ENCODE measurements around the gene TPT1. TPM values are rescaled to one million over a fixed set of nuclear protein-coding genes. Genes with fewer than 3 reads are reported as not detected.

The TPT1 gene
- polyA plus RNA-seq, 1 of the 3 experiments (the other 2 are of a cell fraction), result 1,919 TPM

DNA sequence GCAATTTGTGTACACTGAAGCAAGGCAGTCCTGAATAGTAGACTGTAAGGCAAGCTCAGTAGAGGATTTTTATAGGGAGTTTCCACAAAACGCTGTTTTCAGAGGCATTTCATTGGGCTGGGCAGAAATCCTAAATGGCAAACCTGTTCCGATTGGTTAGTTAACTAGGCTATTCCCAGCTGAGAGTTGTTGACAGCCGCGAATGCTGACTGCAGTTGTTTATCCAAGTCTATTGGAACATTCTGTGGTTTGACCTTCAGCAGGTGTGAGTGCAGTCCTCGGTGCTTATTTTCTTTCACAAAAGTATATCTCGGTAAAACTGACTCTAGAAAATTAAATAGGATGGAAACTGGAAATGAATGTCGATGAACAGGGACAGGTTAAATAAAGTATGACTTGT lies 45.4 kb downstream of the TPT1 start:
- no peak for DNase-seq
- Histone ChIP-seq H3K27me3 (ENCODE audit: insufficient read depth) (no peaks in the 10 kb centered on the region), H3K9me2 (no peaks in the 10 kb centered on the region), H2AFZ (ENCODE audit: low read depth) (no peak overlapping the region), H3K4me1 (ENCODE audit: control insufficient read depth in 1 of 2, insufficient read depth in 2 of 2, low read depth in 1 of 2, low read length in 1 of 2) (peaks cover 0 to 8% of the 10 kb centered on the region in 2 experiments; a peak in 2 of 4 replicates), H3K36me3 (replicated peaks in 1 of 2; ENCODE audit: control insufficient read depth in 1 of 2, insufficient read depth in 2 of 2, low read length in 1 of 2) (no peaks in the 10 kb centered on the region), H3K4me3 (ENCODE audit: low read depth in 2 of 2, low read length in 1 of 2) (no peak overlapping the region), H4K20me1 (ENCODE audit: insufficient read depth) (no peaks in the 10 kb centered on the region), H3K9me3 (no peaks in the 10 kb centered on the region), H3K9ac (no peak overlapping the region), H3K4me2 (no peak overlapping the region), H3F3A (replicated peaks; ENCODE audit: insufficient read depth) (peaks cover 7% of the 10 kb centered on the region), H3K27ac (ENCODE audit: low read depth in 2 of 2, low read length in 1 of 2) (no peak overlapping the region), H3K79me2 (ENCODE audit: insufficient read depth) (no peaks in the 10 kb centered on the region)
- ChIA-PET POLR2A (no interaction called here), CTCF (interaction anchor here (1.2 to 2.3 kb wide), 3 partner anchors 13 to 252 kb away, joined by 3 to 8 read pairs (median 4); no protein-coding TSS in a partner anchor)
- TF ChIP-seq NRF1 (IDR thresholded peaks at IDR 0.05; ENCODE audit: low read depth, low read length) (no peak), RXRA (IDR thresholded peaks at IDR 0.05; ENCODE audit: borderline replicate concordance, low read depth) (no peak), YY1 (IDR thresholded peaks at IDR 0.05; ENCODE audit: low read depth) (no peak), RCOR1 (IDR thresholded peaks at IDR 0.05; ENCODE audit: low read length) (no peak), EZH2phosphoT487 (IDR thresholded peaks at IDR 0.05; ENCODE audit: borderline replicate concordance, low read depth) (no peak), FOXM1 (IDR thresholded peaks at IDR 0.05; ENCODE audit: low read depth) (no peak)
- TF ChIP-seq, protein P1, sequence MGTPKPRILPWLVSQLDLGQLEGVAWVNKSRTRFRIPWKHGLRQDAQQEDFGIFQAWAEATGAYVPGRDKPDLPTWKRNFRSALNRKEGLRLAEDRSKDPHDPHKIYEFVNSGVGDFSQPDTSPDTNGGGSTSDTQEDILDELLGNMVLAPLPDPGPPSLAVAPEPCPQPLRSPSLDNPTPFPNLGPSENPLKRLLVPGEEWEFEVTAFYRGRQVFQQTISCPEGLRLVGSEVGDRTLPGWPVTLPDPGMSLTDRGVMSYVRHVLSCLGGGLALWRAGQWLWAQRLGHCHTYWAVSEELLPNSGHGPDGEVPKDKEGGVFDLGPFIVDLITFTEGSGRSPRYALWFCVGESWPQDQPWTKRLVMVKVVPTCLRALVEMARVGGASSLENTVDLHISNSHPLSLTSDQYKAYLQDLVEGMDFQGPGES (IDR thresholded peaks at IDR 0.05; ENCODE audit: low read depth, low read length), result no peak
- 87% methylated on average over 7 of the region's 7 CpGs for WGBS (ENCODE audit: low lambda C conversion rate)

DNA sequence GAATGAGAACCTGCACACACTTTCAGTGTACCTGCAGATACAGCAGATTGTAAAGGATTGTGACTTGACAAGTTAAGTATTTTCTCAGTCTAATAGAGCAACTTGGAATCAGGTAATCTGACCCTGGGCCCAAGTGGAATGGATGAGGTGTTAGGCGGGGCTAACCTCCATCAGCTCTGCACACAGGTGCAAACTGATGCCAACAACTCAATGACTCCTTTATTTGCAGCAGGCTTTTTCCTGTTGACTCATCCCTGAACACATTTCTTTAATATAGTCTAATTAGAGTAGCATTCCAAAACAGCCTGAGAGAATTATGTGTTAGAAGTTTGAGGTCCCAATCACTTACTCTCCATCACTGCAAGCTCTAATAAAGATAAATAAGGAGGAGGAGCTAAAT lies 48.8 kb downstream of the TPT1 start:
- WGBS (ENCODE audit: low lambda C conversion rate), result 100% methylated on average over 1 of the region's 1 CpG
- H3F3A ChIP-seq (replicated peaks; ENCODE audit: insufficient read depth), result peaks cover 7% of the 10 kb centered on the region
- H3K27ac ChIP-seq (ENCODE audit: low read depth in 2 of 2, low read length in 1 of 2), result no peak overlapping the region
- no peaks in the 10 kb centered on the region for H3K9me2 ChIP-seq
- CTCF ChIA-PET, result interaction anchor here (0.7 to 3.1 kb wide), 3 partner anchors 11 to 245 kb away, joined by 3 to 20 read pairs (median 3); no protein-coding TSS in a partner anchor
- H3K9ac ChIP-seq, result no peak overlapping the region
- peaks cover 0 to 8% of the 10 kb centered on the region in 2 experiments; a peak in 1 of 4 replicates for H3K4me1 ChIP-seq (ENCODE audit: control insufficient read depth in 1 of 2, insufficient read depth in 2 of 2, low read depth in 1 of 2, low read length in 1 of 2)
- peak; percentile 18; the same call in 1 of the 2 replicates for TF ChIP-seq FOSL2 (IDR thresholded peaks at IDR 0.05; ENCODE audit: borderline replicate concordance, low read depth)
- TF ChIP-seq, protein P2, sequence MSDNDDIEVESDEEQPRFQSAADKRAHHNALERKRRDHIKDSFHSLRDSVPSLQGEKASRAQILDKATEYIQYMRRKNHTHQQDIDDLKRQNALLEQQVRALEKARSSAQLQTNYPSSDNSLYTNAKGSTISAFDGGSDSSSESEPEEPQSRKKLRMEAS (IDR thresholded peaks at IDR 0.05; ENCODE audit: low read depth), result no peak
- TF ChIP-seq, protein P1 (IDR thresholded peaks at IDR 0.05; ENCODE audit: low read depth, low read length), result no peak
- TF ChIP-seq, protein P3, sequence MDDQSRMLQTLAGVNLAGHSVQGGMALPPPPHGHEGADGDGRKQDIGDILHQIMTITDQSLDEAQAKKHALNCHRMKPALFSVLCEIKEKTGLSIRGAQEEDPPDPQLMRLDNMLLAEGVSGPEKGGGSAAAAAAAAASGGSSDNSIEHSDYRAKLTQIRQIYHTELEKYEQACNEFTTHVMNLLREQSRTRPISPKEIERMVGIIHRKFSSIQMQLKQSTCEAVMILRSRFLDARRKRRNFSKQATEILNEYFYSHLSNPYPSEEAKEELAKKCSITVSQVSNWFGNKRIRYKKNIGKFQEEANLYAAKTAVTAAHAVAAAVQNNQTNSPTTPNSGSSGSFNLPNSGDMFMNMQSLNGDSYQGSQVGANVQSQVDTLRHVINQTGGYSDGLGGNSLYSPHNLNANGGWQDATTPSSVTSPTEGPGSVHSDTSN (IDR thresholded peaks at IDR 0.05), result 0 out of 2 replicates have a peak, but pooled peaks have one; percentile 3
- no peaks in the 10 kb centered on the region for H3K36me3 ChIP-seq (replicated peaks in 1 of 2; ENCODE audit: control insufficient read depth in 1 of 2, insufficient read depth in 2 of 2, low read length in 1 of 2)
- DNase-seq, result no peak
- no peaks in the 10 kb centered on the region for H4K20me1 ChIP-seq (ENCODE audit: insufficient read depth)
- no peaks in the 10 kb centered on the region for H3K79me2 ChIP-seq (ENCODE audit: insufficient read depth)
- no peak overlapping the region for H3K4me3 ChIP-seq (ENCODE audit: low read depth in 2 of 2, low read length in 1 of 2)
- H2AFZ ChIP-seq (ENCODE audit: low read depth), result no peak overlapping the region
- no peaks in the 10 kb centered on the region for H3K27me3 ChIP-seq (ENCODE audit: insufficient read depth)
- no peaks in the 10 kb centered on the region for H3K9me3 ChIP-seq
- no peak overlapping the region for H3K4me2 ChIP-seq
- POLR2A ChIA-PET, result no interaction called here
